Bronchial epithelial cell (primary cell): ENCODE data around the gene IBSP. TPM values are rescaled to one million over a fixed set of nuclear protein-coding genes. Genes with fewer than 3 reads are reported as not detected.
A peak's percentile ranks its signal among the peaks of the same experiment; 100 is the strongest.

Experiments
- DNase-seq: peaks from one replicate; pipeline ENCODE4 v3.0.0-alpha.2; 2010; ENCODE audit warnings: low read depth
- FAIRE-seq: peaks from 2 replicates; lab custom pipeline; 2011; peaks lifted over from hg19 to GRCh38; lab: Jason Lieb, UNC
- H3K27me3 ChIP-seq: 2 replicates; pipeline ENCODE4 v1.5.1; 2011; ENCODE audit warnings: low read length; ENCODE audit not compliant: control insufficient read depth, insufficient read depth
- H3K36me3 ChIP-seq: 2 replicates; pipeline ENCODE4 v1.5.1; 2011; ENCODE audit warnings: low read length; ENCODE audit not compliant: control insufficient read depth, insufficient read depth
- H3K4me3 ChIP-seq: 2 replicates; pipeline ENCODE4 v1.5.1; 2011; ENCODE audit warnings: mild to moderate bottlenecking, low read depth, low read length, control low read depth
- CTCF ChIP-seq: IDR thresholded peaks from 2 replicates; pipeline ENCODE4 v1.5.1; 2011; ENCODE audit warnings: mild to moderate bottlenecking, moderate library complexity, low read length, control low read depth, inconsistent platforms; ENCODE audit not compliant: insufficient read depth, severe bottlenecking
- total RNA-seq: library from RNA; depleted of rRNA; stranded (reverse); fragments of >200 nt; gene quantifications from 2 replicates; pipeline ENCODE4 v1.2.1, GENCODE V29; 2014

Gene IBSP, protein sequence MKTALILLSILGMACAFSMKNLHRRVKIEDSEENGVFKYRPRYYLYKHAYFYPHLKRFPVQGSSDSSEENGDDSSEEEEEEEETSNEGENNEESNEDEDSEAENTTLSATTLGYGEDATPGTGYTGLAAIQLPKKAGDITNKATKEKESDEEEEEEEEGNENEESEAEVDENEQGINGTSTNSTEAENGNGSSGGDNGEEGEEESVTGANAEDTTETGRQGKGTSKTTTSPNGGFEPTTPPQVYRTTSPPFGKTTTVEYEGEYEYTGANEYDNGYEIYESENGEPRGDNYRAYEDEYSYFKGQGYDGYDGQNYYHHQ
- total RNA-seq, result not detected in 2 replicates

DNA sequence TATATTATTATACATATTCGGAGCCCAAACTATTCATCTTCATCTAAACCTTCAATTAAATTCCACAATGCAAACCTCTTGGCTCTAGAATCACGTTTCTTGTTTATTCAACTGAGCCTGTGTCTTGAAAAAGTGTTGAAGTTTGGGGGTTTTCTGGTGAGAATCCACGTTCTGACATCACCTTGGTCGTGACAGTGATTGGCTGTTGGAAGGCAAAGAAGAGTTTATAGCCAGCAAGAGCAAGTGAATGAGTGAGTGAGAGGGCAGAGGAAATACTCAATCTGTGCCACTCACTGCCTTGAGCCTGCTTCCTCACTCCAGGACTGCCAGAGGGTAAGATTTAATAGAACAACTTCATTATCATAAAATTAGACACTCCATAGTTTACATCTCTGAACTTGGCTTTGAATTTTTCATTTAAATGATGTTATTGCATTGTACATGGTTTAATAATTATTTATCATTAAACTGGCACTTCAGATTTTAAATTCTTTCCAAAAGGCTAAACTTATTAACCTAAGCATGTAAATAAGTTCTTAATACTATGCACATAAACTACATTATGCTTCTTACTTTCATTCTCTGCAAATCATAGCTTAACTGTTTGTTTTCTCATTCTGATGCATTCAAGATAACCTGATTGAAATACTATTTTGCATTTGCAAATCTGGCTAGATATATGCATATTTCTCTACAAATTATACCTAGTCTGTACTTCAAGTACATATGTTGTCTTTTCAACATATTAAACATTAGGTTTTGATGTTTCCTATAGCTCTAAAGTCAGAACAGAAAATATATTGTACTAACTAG, at the start of gene IBSP:
IBSP (plus strand) TSS at position 254 of the 813 bp plus-strand sequence. CDS start 2,808 bp downstream, outside the sequence.
- no peak within 1 kb of the TSS for H3K4me3 ChIP-seq
- H3K27me3 ChIP-seq, result no peaks in the 10 kb centered on the region
- DNase-seq (no peak), FAIRE-seq (no peak)
- H3K36me3 ChIP-seq, result no peaks in the 10 kb centered on the region
- no peak for TF ChIP-seq CTCF

DNA sequence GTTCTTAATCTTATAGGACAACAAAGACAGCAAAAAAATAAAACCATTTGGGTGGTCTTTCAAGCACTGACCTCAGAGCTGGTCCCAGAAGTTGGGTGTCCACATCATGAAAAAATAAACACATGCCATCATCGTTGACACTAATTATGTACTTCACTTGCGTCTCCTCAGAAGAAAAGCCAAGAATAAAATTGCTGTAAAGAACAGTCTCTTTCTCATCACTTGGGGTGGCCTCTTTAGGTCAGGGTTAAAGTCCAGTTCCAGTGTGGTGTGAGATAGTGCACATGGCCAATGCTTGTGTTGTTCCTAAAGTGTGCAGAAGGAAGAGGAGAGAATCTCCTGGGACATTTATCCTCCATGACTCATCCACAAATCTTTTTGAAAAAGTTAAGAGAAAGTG, 49.5 kb upstream of the IBSP start:
- FAIRE-seq (peak; percentile 18), DNase-seq (no peak)
- TF ChIP-seq CTCF, result no peak
- Histone ChIP-seq H3K27me3 (no peaks in the 10 kb centered on the region), H3K36me3 (no peaks in the 10 kb centered on the region), H3K4me3 (no peak overlapping the region)

- no peak for FAIRE-seq
- no peak for DNase-seq
- no peaks in the 10 kb centered on the region for H3K27me3 ChIP-seq
- H3K4me3 ChIP-seq, result no peak overlapping the region
- TF ChIP-seq CTCF, result no peak
- H3K36me3 ChIP-seq, result no peaks in the 10 kb centered on the region
Measured at GRCh38 chr4:87758270-87758669, 41.1 kb upstream of the IBSP start.

GRCh38 chr4:87762311-87762710, 37.0 kb upstream of the IBSP start:
- H3K36me3 ChIP-seq, result no peaks in the 10 kb centered on the region
- H3K4me3 ChIP-seq, result no peak overlapping the region
- no peaks in the 10 kb centered on the region for H3K27me3 ChIP-seq
- FAIRE-seq (no peak), DNase-seq (no peak)
- TF ChIP-seq CTCF, result no peak

DNA sequence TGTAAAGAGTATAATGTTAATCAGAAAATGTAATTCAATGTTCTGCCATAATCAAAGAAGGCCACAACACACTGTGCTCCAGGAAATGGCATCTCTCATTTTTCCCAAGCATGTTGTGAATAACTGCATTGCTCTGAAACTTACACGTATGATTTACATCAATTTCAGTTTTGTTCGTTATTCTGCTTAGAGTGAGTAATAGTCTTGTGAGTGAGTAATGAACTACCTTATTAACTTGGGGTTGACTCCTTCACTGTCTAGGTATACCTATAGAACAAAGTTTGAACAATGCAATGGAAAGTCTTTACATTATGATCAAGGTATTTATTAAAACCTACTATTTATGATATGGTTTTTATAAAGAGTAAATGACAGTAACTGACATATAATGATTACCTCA, 17.8 kb upstream of the IBSP start:
- H3K36me3 ChIP-seq, result no peaks in the 10 kb centered on the region
- DNase-seq (peak; percentile 17), FAIRE-seq (no peak)
- H3K4me3 ChIP-seq, result no peak overlapping the region
- TF ChIP-seq CTCF, result no peak
- no peaks in the 10 kb centered on the region for H3K27me3 ChIP-seq
